Right ventricle myocardium superior (tissue), 1 donor: ENCODE data around the gene FKBP1A. TPM values are rescaled to one million over a fixed set of nuclear protein-coding genes. Genes with fewer than 3 reads are reported as not detected.
"Not testable (repeated sequence)": the region's sequence is repeated elsewhere in the genome, so short reads cannot be mapped to it uniquely, and the experiment has no call there.

Source experiments
- ATAC-seq: fragments of 200-7000 bp; cut with Tn5 transposase; one replicate; pipeline ENCODE4 v1.9.1; 2020; ENCODE audit warnings: mild to moderate bottlenecking; ENCODE audit not compliant: poor library complexity
- DNase-seq: peaks from one replicate; pipeline ENCODE4 v3.0.0-alpha.2; 2020
- intact Hi-C: fragments of 100-400 bp; cut with DNase I; formaldehyde crosslinking; loops from one replicate; pipeline ENCODE4 v1.11.2; 2022
- total RNA-seq: library from RNA; stranded (reverse); fragmentation: NEBNext Ultra II Directional; extraction: Animal tissue kit (Norgen Biotek cat#: 25700); gene quantifications from one replicate; pipeline ENCODE4 v1.2.1, GENCODE V29; 2021
- donor health status: DM: no; HTN: yes; CAD: no; lungs with severe emphysema.

FKBP1A gene
- total RNA-seq, 1 donor from 2014 or later = 112 TPM

DNA sequence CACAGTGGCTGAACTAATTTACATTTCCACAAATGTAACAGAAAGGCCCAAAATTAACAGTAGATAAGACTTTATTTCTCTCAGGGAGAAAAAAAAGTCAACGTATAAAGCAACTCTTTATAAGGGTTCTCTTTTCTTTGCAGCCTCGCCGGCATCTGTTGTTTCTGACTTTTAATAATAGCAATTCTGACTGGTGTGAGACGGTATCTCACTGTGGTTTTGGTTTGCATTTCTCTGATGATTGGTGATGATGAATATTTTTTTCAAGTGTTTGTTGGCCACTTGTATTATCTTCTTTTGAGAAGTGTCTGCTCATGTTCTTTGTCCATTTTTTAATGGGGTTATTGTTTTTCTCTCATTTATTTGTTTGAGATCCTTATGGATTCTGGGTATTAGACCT, 27.2 kb upstream of the FKBP1A start:
- intact Hi-C loops = no loop called here
- DNase-seq (no peak), ATAC-seq (no peak)

GRCh38 chr20:1418350-1418749, 25.5 kb upstream of the FKBP1A start:
- DNase-seq = no peak
- intact Hi-C loops = no loop called here
- no peak for ATAC-seq

- no peak for ATAC-seq
- DNase-seq = no peak
- intact Hi-C loops = no loop called here
These were observed 24.9 kb upstream of the FKBP1A start for GRCh38 chr20:1417790-1418189.

DNA sequence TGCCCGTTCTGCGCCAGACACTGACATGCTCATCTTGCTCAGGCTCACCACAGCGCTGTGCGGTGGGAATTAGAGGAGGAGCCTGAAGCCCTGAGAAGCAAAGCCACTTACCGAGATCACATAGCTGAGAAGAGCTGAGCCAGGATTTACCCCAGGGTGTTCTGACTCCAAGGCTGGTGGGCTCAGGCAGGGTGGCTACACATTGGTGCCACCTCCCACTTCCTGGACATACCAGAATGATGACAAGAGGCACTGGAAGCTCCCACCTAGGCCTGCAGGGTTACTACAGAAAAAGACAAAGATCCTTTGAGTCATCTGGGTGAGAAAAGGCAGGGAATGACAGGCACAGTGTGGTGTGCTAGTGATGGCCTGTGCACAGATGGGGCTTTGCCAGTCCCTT, 24.4 kb upstream of the FKBP1A start:
- DNase-seq = no peak
- ATAC-seq = no peak
- intact Hi-C loops = no loop called here

- ATAC-seq = no peak
- DNase-seq = no peak
These were observed 23.0 kb upstream of the FKBP1A start for GRCh38 chr20:1415667-1416468.

DNA sequence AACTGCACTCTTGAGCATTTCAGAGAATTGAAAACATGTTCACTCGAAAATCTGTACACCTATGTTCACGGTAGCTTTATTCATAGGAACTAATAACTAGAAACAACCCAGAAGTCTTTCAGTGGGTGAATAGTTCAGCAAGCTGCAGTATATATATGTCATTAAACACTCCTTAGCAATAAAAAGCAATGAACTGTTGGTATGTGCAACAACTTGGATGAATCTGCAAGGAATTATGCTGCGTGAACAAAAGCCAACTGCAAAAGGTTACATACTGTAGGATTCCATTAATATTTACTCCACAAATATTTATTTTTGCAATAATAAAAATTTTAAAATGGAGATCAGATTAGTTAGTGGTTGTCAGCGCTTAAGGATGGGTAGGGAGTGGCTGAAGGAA, 22.1 kb upstream of the FKBP1A start:
- no peak for ATAC-seq
- intact Hi-C loops = no loop called here
- no peak for DNase-seq

More at GRCh38 chr20:1415667-1416468, 23.0 kb upstream of the FKBP1A start:
- intact Hi-C loops = no loop called here

DNA sequence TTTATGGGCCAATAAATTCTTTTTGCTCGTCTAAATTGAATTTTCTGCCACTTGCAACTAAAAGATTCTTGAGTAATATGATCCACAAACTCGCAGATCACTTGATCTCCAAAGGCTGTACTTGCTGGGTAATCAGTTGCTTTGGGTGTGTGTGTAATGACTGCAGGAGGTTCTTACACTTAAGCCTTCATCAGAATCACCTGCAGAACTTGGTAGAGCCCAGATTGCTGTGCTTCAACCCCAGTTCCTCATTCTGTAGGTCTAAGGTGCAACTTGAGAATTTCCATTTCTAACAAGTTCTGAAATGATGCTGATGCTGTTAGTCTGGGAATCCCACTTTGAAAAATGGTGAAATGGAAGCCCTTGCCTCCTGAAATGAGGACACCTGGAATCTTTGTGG, 12.9 kb upstream of the FKBP1A start:
- ATAC-seq = no peak
- no peak for DNase-seq
- intact Hi-C loops = no loop called here

GRCh38 chr20:1403624-1404023, 10.8 kb upstream of the FKBP1A start:
- DNase-seq (no peak), ATAC-seq (no peak)
- intact Hi-C loops = no loop called here

DNA sequence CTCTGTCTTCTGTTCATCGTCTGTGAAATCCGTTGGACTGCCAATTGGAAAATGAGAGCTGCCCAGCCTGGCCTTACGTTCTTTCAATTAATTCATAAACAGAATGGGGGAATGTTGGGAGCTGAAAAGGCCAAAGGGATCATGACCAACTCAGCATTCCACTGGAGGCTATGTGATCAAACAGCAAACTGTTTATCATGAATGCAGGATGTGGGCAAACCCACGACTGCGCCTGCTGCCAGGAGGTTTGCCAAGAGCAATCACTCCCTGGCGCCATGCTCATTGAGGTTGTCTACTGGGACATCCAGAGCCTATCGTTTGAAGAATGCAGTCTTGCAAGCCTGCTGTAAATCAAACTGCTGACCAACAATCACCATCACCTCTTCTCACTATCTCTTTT, 9.3 kb upstream of the FKBP1A start:
- ATAC-seq (no peak), DNase-seq (no peak)
- intact Hi-C loops = no loop called here

DNA sequence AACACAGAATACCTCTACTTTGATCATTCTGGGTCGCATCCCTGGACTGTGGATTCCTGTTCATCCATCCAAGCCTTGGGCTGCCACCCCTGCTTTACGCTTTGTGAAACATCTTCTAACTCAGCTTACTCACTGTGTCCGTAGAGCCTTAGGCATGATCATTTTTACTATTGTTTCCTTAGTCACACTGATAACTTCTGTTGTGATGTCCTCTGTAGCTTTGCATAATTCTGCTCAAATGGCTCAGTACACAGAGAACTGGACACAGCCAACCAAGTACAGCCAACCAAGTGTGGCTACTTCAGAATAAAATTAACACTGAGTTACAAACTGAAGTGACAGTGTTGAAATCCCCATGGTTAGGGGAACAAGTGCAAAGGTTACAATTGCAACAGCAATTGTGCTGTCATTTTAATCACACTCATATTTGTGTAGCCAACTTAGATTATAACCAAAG, 8.6 kb upstream of the FKBP1A start:
- intact Hi-C loops = no loop called here
- no peak for DNase-seq
- ATAC-seq = no peak

DNA sequence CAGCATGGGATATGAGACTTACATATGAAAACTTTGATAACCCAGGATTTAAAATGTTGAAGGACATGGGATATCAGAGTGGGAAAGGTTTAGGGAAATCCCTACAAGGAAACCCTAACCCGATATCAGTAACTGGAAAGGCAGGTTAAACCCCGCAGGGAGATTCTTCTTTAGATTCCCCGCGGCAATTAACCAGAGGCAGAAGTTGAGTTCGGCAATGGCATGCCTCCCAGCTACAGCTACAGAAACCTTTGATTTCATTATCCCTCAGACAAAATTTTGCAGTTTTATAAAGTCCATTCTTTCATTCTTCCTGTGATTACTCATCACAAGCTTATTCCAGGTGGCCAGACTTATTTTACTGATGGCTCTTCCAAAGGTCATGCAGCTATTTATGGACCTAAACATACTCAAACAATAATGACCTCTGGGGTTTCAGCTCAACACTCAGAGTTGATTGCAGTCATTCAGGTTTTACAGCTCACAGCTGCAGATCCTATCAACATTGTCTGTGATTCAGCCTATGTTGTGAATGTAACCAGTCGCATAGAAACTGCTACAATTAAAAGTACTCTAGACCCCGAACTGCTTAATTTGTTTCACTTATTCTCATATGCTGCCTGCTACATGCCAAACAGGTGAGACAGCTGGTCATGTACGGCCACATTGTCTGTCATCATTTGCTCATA, 7.0 kb upstream of the FKBP1A start:
- ATAC-seq, DNase-seq, intact Hi-C loops: not testable (repeated sequence)

DNA sequence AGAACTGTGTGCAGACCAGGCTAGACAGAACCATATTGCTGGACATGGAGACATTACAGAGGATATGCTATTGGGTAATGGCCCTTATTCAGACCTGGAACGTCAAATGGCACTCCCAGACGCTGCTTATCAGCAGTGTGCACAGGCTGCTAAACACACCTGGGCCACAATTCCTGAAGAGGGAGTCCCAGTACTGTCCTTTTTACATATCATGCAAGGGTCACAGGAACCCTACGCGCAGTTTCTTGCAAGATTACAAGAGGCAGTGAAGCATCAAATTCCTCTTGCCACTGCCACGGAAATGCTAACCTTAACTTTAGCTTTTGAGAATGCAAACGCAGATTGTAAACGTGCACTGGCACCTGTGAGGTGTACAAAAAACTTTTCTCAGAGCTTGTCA, 5.3 kb upstream of the FKBP1A start:
- ATAC-seq, intact Hi-C loops, DNase-seq: not testable (repeated sequence)

DNA sequence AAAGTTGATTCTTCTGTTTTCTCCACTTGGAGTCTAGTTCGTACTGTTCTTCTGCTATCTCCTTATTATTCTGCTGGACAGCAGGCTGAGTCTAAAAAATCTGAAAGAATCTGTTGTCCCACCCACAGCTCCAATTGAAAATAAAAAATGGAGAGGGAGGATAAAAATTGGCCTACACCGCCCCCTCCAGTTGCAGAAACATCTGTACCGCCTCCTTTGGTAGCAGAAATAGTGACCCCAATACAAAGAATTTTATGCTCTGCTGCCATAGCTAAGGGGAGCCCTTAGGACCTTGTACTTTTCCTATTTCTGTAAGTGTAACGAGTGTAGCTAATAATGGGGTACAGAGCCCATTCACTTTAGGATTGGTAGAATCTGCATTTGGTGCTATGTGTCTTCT, 4.9 kb upstream of the FKBP1A start:
- DNase-seq (no peak), ATAC-seq (no peak)
- intact Hi-C loops = no loop called here

DNA sequence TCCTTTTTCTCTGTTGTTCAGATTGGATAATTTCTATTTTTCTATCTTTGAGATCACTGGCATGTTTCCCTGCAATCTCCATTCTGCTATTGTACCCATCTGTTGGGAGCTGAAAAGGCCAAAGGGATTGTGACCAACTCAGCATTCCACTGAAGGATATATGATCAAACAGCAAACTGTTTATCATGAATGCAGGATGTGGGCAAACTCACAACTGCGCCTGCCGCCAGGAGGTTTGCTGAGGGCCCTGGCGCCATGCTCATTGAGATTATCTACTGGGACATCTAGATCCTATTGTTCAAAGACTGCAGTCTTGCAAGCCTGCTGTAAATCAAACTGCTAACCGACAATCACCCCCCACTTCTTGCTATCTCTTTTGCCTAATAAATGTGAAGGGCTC, 3.8 kb upstream of the FKBP1A start:
- no peak for ATAC-seq

DNA sequence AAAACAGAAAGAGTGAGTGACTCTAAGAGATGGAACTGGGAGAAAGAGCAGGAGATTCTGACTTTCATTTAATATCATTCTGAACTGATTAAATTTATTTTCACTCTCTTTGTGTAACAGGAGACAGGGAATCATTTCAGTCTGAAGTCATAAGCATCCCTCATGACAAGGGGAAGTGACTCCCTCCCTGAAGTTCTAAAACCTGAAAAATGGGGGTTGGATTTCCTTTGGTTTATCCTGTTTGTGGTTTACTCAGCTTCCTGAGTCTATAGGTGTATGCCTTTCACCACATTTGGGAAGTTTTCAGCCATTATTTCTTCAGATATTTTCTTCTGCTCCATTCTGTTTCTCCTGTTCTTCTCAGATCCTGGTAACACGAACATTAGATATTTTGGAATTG, 3.4 kb upstream of the FKBP1A start:
- intact Hi-C loops = no loop called here
- DNase-seq (no peak), ATAC-seq (no peak)

More for the DNA sequence above, 3.8 kb upstream of the FKBP1A start:
- intact Hi-C loops = no loop called here
- no peak for DNase-seq

DNA sequence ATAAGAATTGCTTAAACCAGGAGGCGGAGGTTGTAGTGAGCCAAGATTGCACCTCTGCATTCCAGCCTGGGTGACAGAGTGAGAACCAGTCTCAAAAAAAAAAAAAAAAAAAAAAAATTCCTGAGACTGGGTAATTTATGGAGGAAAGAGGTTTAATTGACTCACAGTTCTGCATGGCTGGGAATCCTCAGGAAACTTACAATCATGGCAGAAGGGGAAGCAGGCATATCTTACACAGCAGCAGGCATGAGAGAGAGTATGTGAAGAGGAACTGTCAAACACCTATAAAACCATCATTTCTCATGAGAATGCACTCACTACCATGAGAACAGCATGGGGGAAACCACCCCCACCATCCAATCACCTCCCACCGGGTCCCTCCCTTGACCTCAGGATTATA, 1.8 kb upstream of the FKBP1A start:
- intact Hi-C loops = no loop called here
- ATAC-seq = no peak
- DNase-seq = no peak

GRCh38 chr20:1393507-1393882, 641 bp upstream of the FKBP1A start:
- no peak for DNase-seq
- intact Hi-C loops = loop anchor here (2.0 kb wide), 1 partner anchor 69 kb away; no protein-coding TSS in a partner anchor
- no peak for ATAC-seq

GRCh38 chr20:1392443-1392692, 486 bp downstream of the FKBP1A start:
- ATAC-seq = no peak
- DNase-seq = no peak
- intact Hi-C loops = loop anchor here (2.0 kb wide), 1 partner anchor 68 kb away; no protein-coding TSS in a partner anchor

GRCh38 chr20:1391640-1392442, 1.0 kb downstream of the FKBP1A start:
- intact Hi-C loops = loop anchor here (2.0 kb wide), 1 partner anchor 67 kb away; no protein-coding TSS in a partner anchor
- peak; percentile 6 for ATAC-seq
- DNase-seq = peak; percentile 47
